Middle frontal gyrus (tissue), 1 donor: Measurements from ENCODE around the gene BEST4.
"Not testable (repeated sequence)": the region's sequence is repeated elsewhere in the genome, so short reads cannot be mapped to it uniquely, and the experiment has no call there.

Experiments used
- DNase-seq: peaks from one replicate; pipeline ENCODE4 v3.0.0-alpha.2; 2015; ENCODE audit warnings: low spot score; ENCODE audit errors: extremely low spot score

Gene BEST4

DNA sequence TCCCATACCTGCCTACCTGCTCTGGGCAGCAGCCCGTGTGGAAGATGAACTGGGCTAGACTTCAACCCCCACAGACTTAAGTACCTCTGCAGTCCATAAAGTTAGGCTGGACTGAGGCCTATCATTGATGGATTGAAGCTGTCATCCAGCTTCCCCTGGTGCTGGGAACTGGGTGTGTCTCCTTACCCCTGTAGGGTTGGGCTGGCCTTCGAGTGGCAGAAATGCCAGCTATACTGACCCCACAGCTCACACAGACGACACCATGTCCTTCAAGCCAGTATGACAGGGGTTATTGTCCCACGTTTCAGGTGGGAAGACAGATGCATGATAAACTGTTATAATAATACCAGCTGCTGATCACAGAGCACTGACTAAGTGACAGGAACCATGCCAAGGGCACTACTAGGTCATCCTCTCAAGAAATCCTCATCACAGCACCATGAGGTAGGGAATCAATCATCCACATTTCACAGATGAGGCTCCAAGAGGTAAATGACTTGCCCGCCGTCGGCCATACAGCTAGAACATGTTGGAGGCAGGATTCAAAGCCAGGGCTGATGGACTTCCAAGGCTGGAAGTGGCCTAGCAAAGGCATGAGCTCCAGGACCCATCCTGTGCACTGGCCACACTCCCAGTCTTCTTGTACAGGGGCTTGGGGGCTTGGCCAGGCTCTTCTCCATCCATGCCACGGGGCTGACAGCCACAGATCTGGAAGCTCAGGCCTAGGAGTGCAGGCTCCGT is at the start of gene BEST4:
Gene BEST4 (minus strand): TSS at position 51 of the 741 bp plus-strand sequence. CDS start 465 bp downstream, outside the sequence.
- no peak for DNase-seq

DNA sequence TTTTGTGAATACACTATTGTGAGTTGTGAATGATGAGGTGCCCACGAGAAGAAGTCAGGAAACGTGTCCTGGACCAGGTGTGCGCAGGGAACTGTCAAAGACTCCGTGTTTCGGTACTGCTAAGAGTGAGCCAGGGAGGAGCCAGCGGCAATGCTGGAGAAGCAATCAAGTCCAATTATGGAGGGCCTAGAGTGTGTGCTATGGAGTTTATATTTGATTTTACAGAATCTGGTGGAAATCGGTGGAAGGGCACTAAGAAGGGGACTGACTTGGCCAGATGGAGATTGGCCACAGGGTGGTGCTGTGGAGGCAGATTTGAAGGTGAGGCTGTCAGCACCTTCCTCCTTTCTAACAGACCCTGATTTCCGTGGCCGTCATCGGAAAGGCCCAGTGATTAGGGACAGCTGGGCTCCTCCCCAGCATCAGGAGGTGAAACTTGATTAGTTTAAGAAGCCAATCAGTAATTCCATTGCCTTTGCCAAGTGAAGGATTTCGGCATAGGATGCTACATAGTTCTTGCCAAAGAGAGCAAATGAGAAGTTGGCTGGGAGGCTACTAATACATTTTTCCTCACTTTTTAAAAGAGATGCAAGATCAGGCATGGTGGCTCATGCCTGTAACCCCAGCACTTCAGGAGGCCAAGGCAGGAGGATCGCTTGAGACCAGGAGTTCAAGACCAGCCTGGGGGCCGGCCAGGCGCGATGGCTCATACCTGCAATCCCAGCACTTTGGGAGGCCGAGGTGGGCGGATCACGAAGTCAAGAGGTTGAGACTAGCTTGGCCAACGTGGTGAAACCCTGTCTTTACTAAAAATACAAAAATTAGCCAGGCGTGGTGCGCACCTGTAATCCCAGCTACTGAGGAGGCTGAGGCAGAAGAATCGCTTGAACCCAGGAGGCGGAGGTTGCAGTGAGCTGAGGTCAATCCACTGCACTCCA is 48.0 kb upstream of the BEST4 start:
- DNase-seq: no peak

DNA sequence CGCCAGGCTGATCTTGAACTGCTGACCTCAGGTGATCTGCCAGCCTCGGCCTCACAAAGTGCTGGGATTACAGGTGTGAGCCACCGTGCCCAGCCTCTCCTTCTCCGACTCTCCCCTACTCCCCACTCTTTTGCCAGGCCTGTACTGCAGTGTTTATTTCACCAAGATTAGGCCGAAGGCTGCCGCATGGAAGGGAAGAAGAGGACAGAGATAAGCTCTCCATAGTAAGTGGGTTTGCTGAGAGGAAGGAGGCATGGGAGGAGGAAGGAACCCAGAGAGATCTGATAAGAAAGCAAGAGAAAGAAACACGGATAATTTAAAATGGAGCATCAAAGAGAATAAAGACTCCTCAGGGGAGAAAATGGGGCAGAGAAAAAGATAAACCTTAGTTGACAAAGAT is 46.4 kb upstream of the BEST4 start:
- no peak for DNase-seq

DNA sequence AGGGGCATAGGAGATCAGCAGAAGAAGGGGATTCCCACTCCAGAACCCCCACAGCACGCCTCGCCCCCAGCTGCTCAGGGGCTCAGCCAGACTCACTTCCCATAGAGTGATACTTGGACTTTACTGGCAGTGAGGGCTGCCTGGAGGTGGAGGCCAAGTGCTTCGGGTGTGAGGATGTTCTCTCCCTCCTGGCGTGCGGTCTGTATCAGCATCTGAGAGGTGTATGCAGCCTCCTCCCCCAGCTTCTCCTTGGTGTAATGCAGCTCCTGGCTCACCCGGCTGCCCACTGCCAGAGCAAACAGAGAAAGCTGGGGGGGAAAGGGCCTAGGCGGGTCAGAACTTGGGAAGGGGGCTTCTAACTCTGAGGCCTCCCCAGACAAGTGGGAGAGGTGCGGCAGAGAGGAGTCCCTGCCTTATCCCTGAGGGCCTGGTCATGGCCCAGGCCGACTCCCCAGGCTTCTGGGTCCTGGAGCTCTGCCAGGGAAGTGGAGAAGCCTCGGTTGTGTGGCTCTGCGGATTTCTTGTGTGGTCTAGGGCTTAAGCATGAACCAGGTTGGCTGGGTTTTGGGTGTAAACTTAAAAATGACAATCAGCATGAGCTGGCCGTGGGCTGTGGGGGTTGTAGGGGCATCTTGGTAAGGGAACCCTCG is 44.2 kb upstream of the BEST4 start:
- no peak for DNase-seq

DNA sequence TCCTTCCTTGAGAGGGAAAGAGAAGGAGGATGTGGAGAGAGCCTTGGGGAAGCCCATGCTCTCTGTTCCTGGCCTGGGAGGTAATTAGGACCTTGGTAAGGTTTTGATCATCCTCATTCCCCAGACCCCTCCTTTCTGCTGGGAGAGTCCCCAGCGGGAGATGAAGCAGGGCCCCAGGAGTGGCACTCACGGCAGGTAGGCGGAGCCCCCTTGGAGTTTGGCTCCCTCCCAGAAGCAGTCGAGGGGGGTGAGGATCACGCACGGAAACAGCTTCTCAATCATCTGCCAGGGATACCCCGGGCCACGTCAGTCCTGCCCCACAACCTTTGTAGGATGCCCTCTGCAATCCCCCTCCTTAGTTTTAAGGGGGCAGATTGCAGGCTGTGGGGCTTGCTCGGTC is 43.5 kb upstream of the BEST4 start:
- DNase-seq: no peak

DNA sequence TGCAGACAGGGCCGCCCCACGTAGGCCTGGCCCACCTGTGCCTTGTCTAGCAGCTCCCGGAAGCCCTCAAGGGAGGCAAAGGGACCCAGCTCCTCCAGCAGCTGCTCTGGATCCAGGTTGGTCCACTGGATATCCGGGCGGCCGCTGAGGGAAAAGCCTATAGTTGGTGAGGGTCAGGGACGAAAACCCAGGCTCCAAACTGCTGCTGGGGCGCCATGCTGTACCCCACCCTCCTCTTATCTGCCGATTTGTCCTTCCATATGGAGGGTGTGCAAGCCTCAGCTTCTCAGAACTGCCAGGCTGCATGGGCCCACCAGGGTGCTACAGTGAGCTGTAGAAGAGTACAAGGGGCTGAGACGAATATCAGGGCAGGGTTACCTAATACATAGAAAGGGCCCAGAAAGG is 42.9 kb upstream of the BEST4 start:
- DNase-seq: no peak

GRCh38 chr1:44829506-44830384 is 41.8 kb upstream of the BEST4 start:
- no peak for DNase-seq

DNA sequence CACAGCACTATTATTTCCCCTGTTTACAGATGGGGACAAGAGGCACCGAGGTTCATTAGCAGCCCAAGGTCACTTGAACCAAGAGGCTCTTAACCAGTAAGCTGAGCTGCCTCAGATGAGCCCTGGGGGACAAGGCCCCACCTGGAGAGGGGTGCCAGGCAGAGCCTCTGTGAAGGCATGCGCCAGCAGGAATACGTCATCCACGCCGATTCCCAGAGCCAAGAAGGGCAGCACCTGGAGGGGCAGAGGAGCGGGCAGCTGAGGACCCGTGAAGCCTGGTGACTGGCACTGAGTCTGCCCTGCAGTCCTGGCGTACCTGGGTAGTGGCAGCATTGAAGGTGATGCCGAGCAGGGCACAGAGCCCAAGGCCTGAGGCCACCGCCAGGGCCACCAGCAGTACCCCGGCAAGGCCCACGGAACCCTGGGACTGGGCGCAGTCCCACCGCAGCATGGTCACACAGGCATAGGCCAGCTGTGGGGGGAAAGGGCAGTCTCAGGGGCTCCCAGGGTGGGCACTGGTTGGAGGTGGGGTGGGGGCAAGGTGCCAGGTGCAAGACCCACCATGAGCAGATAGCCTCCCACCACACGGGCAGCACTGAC is 41.0 kb upstream of the BEST4 start:
- no peak for DNase-seq

DNA sequence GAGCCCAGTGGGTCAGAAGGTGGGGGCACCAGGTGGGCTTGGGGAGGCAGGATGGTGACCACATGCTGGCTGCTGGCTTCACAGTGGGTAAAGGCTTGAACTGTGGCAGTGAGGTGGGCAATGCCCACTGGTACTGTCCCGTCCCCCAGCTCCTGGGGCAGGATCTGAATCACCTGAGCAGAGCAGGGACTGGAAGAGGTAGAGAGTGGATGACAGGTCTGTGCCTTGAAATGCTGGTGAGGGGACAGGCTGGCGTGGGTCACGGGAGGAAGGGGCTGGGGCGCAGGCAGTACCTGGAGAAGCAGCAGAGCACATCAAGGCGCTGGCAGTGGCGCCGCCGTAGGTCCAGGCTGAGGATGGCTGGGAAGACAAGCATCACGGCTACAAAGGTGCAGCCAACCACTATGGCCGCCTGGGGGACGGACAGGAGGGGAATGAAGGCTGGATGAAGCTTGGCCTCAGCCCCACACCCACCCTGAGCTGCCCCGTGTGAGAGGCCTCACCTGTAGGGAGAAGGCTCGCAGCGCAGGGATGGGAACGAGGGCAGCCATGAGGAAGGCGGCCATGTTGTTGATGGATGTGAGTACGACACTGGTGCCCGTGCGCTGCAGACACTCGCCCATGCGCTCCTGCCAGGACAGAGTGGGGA is 40.2 kb upstream of the BEST4 start:
- no peak for DNase-seq

GRCh38 chr1:44827197-44828002 is 39.4 kb upstream of the BEST4 start:
- DNase-seq: no peak

DNA sequence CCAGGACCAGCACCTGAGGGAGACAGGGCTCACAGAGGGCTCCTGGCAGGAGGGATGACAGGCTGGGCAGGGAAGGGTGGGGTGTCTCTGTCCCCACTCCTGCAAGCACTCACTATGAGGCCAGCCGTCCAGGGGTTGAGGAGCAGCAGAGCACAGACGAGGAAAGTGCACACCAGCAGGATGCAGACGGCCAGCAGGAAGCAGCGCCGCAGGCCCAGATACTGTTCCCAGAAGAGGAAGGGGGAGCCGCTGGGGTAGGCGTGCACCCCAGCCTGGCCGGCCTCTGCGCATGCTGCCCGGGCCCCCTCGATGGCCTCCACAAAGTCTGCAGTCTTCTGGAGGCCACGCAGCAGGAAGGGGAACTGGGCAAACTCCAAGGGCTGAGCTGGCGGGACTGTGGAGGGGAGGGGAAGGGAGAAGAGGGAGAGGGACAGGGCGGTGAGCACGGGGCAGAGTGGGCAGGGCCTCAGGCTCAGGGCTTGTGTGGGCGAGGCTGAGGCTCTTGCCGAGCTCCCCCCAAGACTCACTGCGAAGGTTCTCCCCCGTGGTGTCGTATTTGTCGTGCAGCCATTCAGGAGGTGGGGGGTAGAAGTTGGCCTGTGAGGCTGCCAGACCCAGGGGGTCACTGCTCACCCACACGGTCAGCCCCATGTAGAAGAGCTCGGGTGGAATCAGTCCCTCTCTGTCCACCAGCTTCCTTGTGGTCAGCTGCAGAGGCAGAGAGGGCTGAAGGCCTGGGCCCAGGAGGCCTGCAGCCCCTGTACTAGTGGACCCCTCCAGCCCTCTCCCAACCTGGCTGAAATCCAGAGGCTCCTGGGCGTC is 38.6 kb upstream of the BEST4 start:
- DNase-seq: no peak

DNA sequence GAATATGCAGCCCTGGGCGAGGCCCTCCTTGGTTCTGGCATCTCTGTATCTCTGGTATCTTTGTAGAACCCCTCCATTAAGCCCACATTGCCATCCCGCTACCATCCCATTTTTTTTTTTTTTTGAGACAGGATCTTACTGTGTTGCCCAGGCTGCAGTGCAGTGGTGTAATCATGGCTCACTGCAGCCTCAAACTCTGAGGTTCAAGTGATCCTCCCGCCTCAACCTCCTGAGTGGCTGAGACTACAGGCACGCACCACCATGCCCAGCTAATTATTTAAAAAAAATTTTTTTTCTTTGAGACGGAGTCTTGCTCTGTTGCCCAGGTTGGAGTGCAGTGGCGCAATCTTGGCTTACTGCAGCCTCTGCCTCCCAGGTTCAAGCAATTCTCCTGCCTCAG is 36.4 kb upstream of the BEST4 start:
- not testable (repeated sequence) for DNase-seq

DNA sequence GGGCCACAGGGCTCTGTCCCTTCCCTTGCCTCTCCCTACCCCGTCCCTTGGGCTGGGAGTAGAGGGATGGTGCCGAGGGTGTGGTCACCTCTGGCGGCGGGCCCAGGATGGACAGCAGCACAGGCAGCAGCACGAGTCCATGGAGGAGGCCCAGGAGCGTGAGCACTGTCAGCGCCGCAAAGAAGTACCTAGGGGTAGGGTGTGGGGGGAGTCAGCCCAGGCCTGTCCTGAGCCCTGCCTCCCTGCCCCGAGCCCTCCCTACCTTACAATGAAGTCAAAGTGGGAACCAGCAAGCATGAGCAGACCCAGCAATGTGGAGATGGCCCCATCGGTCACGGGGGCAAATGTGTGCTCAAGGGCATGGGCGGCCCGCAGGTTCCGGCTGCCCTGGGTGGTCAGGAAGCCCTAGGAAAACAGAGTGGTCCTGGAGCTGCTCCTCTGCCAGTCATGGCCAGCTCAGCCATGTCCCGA is 35.0 kb upstream of the BEST4 start:
- DNase-seq: no peak

DNA sequence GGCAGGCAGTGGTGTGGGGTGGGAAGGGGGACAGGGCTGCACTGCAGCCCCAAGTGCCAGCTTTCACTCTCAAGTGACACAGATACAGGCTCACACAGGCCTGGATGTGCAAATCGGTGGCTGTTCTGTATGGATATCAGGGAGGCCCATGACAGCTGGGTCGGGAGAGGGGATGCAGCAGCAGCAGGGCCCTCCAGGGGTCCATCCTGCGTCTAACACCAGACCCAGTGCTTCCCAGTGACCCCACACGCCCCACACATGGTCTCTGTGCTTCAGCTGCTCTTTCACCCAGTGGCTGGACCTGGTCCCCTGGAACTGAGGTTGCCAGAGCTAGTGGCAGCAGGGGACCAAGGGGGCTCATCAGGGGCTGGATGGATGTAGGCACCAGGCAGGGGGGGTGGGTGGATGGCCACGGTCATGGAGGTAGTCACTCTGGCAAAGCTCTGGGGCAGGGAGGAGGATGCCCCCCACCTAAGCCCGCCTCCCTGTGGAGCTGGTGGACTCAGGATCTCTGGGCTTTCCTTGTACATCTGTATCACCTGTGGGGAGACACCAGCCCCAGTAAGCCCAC is 34.2 kb upstream of the BEST4 start:
- no peak for DNase-seq

GRCh38 chr1:44821240-44821715 is 33.3 kb upstream of the BEST4 start:
- DNase-seq: no peak

- DNase-seq: no peak
Observed at GRCh38 chr1:44820328-44821239, 32.6 kb upstream of the BEST4 start.
